A673 (cell line): ENCODE measurements around the gene PKN2. TPM values are rescaled to one million over a fixed set of nuclear protein-coding genes. Genes with fewer than 3 reads are reported as not detected.
"Not testable (repeated sequence)": the region's sequence is repeated elsewhere in the genome, so short reads cannot be mapped to it uniquely, and the experiment has no call there.

Experiments used
- BruUV-seq: library from RNA; stranded (reverse); fragments of 400-500 nt; replicated peaks from 2 replicates; lab custom pipeline; 2021; lab: Mats Ljungman, UMichigan
- CTCF ChIA-PET: fragments of 300-600 bp; sonication (Branson Sonifier 250); formaldehyde crosslinking; loops from one replicate; lab custom pipeline; 2022; ENCODE audit warnings: antibody characterized with exemption; lab: Charles Lee
- POLR2A ChIA-PET: fragments of 300-600 bp; sonication (Branson Sonifier 250); formaldehyde crosslinking; loops from one replicate; lab custom pipeline; 2022; ENCODE audit warnings: antibody characterized with exemption; ENCODE audit not compliant: low non-redundant PET; lab: Charles Lee
- DNase-seq: peaks from one replicate; pipeline ENCODE4 v3.0.0-alpha.2; 2015; ENCODE audit warnings: low spot score
- H3K27ac ChIP-seq: fragments of 200-600 bp; sonication (generic); 2 replicates; pipeline ENCODE4 v1.5.1; 2016; ENCODE audit warnings: mixed run types, low read depth, mild to moderate bottlenecking, mixed read lengths, antibody characterized with exemption, low read length; ENCODE audit not compliant: poor library complexity, severe bottlenecking
- H3K27me3 ChIP-seq: fragments of 200-600 bp; sonication (generic); replicated peaks from 2 replicates; pipeline ENCODE4 v1.6.1; 2017; ENCODE audit warnings: mixed run types, low read depth, mild to moderate bottlenecking, mixed read lengths, antibody characterized with exemption, low read length; ENCODE audit not compliant: insufficient read depth, poor library complexity
- H3K36me3 ChIP-seq: fragments of 200-600 bp; sonication (generic); 2 replicates; pipeline ENCODE4 v1.6.1; 2016; ENCODE audit warnings: mixed run types, mild to moderate bottlenecking, mixed read lengths, antibody characterized with exemption, low read length; ENCODE audit not compliant: insufficient read depth, poor library complexity, severe bottlenecking
- H3K4me1 ChIP-seq: fragments of 200-600 bp; sonication (generic); 2 replicates; pipeline ENCODE4 v1.6.1; 2017; ENCODE audit warnings: mixed run types, mild to moderate bottlenecking, mixed read lengths, antibody characterized with exemption, low read length; ENCODE audit not compliant: insufficient read depth, poor library complexity, severe bottlenecking
- H3K4me3 ChIP-seq: fragments of 200-600 bp; sonication (generic); 2 replicates; pipeline ENCODE4 v1.5.1; 2016; ENCODE audit warnings: low read depth, mixed run types, mild to moderate bottlenecking, mixed read lengths, low read length; ENCODE audit not compliant: poor library complexity, severe bottlenecking
- H3K9me3 ChIP-seq: fragments of 200-600 bp; sonication (generic); 2 replicates; pipeline ENCODE4 v1.6.1; 2016; ENCODE audit warnings: mixed run types, low read depth, mild to moderate bottlenecking, mixed read lengths, antibody characterized with exemption, low read length; ENCODE audit not compliant: poor library complexity, severe bottlenecking
- EZH2 ChIP-seq: fragments of 200-600 bp; sonication (generic); IDR thresholded peaks from 2 replicates; pipeline ENCODE4 v1.6.1; 2017; ENCODE audit warnings: borderline replicate concordance, low read depth, mild to moderate bottlenecking, mixed read lengths, antibody characterized with exemption, low read length; ENCODE audit not compliant: poor library complexity, severe bottlenecking
- intact Hi-C: fragments of 100-400 bp; cut with micrococcal nuclease; formaldehyde crosslinking; loops from one replicate; pipeline ENCODE4 v1.10.0; 2022; ENCODE audit not compliant: unreplicated experiment
- total RNA-seq: library from RNA; stranded (reverse); gene quantifications from 2 replicates; pipeline ENCODE4 v1.2.3, GENCODE V29; 2021
- TF ChIP-seq, protein P1 (sequence below): fragments of 300-800, 200-600 bp; sonication (generic); conservative IDR thresholded peaks from 2 replicates; pipeline ENCODE4 v1.5.1; 2017; ENCODE audit warnings: low read depth, mild to moderate bottlenecking, antibody characterized with exemption, low read length, moderate library complexity, mixed read lengths

The PKN2 gene
- total RNA-seq, 1 experiment from 2014 or later: 55.6 TPM

DNA sequence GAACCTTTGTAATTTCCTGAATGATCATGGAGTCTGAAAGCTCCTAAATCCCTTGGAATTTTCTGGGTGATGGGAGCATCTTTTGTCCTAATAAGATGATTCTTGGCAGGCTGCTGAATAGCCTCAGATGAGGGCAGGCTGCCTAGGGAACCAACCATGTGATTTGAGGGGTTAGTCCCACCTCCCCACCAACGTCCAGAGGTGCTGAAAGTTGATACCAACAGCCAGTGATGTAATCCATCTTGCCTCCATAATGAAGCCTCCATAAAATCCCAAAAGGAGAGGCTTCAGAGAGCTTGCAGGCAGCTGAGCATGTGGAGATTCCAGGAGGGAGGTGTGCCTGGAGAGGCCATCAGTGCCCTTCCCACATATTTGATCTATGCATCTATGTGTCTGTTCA is 163.6 kb downstream of the PKN2 start:
- intact Hi-C loops: no loop called here
- Histone ChIP-seq H3K36me3 (peaks cover 6% of the 10 kb centered on the region), H3K4me1 (no peaks in the 10 kb centered on the region), H3K27ac (no peak overlapping the region), H3K9me3 (no peaks in the 10 kb centered on the region), H3K4me3 (no peak overlapping the region), H3K27me3 (no peaks in the 10 kb centered on the region)
- no TSS peak for BruUV-seq
- TF ChIP-seq EZH2: no peak
- TF ChIP-seq, protein P1, sequence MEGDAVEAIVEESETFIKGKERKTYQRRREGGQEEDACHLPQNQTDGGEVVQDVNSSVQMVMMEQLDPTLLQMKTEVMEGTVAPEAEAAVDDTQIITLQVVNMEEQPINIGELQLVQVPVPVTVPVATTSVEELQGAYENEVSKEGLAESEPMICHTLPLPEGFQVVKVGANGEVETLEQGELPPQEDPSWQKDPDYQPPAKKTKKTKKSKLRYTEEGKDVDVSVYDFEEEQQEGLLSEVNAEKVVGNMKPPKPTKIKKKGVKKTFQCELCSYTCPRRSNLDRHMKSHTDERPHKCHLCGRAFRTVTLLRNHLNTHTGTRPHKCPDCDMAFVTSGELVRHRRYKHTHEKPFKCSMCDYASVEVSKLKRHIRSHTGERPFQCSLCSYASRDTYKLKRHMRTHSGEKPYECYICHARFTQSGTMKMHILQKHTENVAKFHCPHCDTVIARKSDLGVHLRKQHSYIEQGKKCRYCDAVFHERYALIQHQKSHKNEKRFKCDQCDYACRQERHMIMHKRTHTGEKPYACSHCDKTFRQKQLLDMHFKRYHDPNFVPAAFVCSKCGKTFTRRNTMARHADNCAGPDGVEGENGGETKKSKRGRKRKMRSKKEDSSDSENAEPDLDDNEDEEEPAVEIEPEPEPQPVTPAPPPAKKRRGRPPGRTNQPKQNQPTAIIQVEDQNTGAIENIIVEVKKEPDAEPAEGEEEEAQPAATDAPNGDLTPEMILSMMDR: no peak
- ChIA-PET CTCF (no interaction called here), POLR2A (no interaction called here)
- no peak for DNase-seq

- no peaks in the 10 kb centered on the region for H3K27me3 ChIP-seq
- intact Hi-C loops: no loop called here
- BruUV-seq: no TSS peak
- no peaks in the 10 kb centered on the region for H3K9me3 ChIP-seq
- H3K27ac ChIP-seq: no peak overlapping the region
- peaks cover 34% of the 10 kb centered on the region for H3K36me3 ChIP-seq
- ChIA-PET POLR2A (no interaction called here), CTCF (no interaction called here)
- TF ChIP-seq EZH2: no peak
- TF ChIP-seq, protein P1: no peak
- DNase-seq: no peak
- H3K4me3 ChIP-seq: no peak overlapping the region
- H3K4me1 ChIP-seq: no peaks in the 10 kb centered on the region
Measured at GRCh38 chr1:88851303-88852063, 167.4 kb downstream of the PKN2 start.

- no peak overlapping the region for H3K4me3 ChIP-seq
- DNase-seq: no peak
- POLR2A ChIA-PET: no interaction called here
- TF ChIP-seq, protein P1: no peak
- TF ChIP-seq EZH2: no peak
- BruUV-seq: no TSS peak
- no peaks in the 10 kb centered on the region for H3K9me3 ChIP-seq
- H3K36me3 ChIP-seq: peaks cover 9% of the 10 kb centered on the region
- no peaks in the 10 kb centered on the region for H3K27me3 ChIP-seq
- intact Hi-C loops: no loop called here
- no peaks in the 10 kb centered on the region for H3K4me1 ChIP-seq
- no peak overlapping the region for H3K27ac ChIP-seq
- CTCF ChIA-PET: no interaction called here
Measured at GRCh38 chr1:88867743-88868521, 183.9 kb downstream of the PKN2 start.

DNA sequence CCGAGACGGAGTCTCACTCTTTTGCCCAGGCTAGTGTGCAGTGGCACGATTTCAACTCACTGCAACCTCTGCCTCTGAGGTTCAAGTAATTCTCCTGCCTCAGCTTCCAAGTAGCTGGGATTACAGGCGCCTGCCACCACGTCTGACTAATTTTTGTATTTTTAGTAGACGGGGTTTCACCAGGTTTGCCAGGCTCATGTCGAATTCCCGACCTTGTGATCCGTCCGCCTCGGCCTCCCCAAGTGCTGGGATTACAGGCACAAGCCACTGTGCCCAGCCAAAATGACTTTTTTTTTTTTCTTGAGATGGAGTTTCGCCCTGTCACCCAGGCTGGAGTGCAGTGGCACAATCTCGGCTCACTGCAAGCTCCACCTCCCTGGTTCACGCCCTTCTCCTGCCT is 185.6 kb downstream of the PKN2 start:
- DNase-seq, intact Hi-C loops, CTCF ChIA-PET, H3K36me3 ChIP-seq, H3K27ac ChIP-seq, H3K4me3 ChIP-seq, BruUV-seq, H3K4me1 ChIP-seq, POLR2A ChIA-PET, H3K27me3 ChIP-seq, H3K9me3 ChIP-seq: not testable (repeated sequence)
